Immature natural killer cell (primary cell): ENCODE data around the gene HECW1. TPM values are rescaled to one million over a fixed set of nuclear protein-coding genes. Genes with fewer than 3 reads are reported as not detected.

Experiments used
- DNase-seq, 3 donors: peaks; one replicate each; pipeline ENCODE4 v3.0.0; 2022; ENCODE audit warnings: mixed read lengths in 1 of 3
- H3K27ac Mint-ChIP-seq, 6 donors: one replicate each; pipeline ENCODE4 v1.8.0; 2020; ENCODE audit warnings: mixed read lengths in 6 of 6, mild to moderate bottlenecking in 5 of 6, inconsistent platforms in 4 of 6, moderate library complexity in 3 of 6
- H3K27me3 Mint-ChIP-seq, 3 donors: one replicate each; pipeline ENCODE4 v1.8.0; 2020 to 2021; ENCODE audit warnings: low read depth in 3 of 3, mild to moderate bottlenecking in 3 of 3, mixed read lengths in 3 of 3, moderate library complexity in 3 of 3, inconsistent platforms in 1 of 3
- H3K36me3 Mint-ChIP-seq, 3 donors: one replicate each; pipeline ENCODE4 v1.8.0; 2020; ENCODE audit warnings: mixed read lengths in 3 of 3, inconsistent platforms in 2 of 3, mild to moderate bottlenecking in 2 of 3
- H3K4me1 Mint-ChIP-seq, 2 donors: one replicate each; pipeline ENCODE4 v1.8.0; 2020; ENCODE audit warnings: inconsistent platforms in 2 of 2, mild to moderate bottlenecking in 2 of 2, mixed read lengths in 2 of 2, moderate library complexity in 1 of 2
- H3K4me3 Mint-ChIP-seq, 5 donors: one replicate each; pipeline ENCODE4 v1.8.0; 2020; ENCODE audit warnings: mild to moderate bottlenecking in 5 of 5, mixed read lengths in 5 of 5, inconsistent platforms in 3 of 5, moderate library complexity in 3 of 5
- H3K9me3 Mint-ChIP-seq, 6 donors: one replicate each; pipeline ENCODE4 v1.8.0; 2020; ENCODE audit warnings: mild to moderate bottlenecking in 6 of 6, mixed read lengths in 6 of 6, inconsistent platforms in 4 of 6, moderate library complexity in 3 of 6
- polyA plus RNA-seq, 3 donors: library from polyadenylated mRNA; unstranded; fragments of 300-500 nt; fragmentation: Illumina TruSeq; gene quantifications; one replicate each; pipeline ENCODE4 v1.2.3, GENCODE V29; 2021

Gene HECW1
- polyA plus RNA-seq, 3 donors from 2014 or later, result not detected

- Mint-ChIP-seq H3K4me1 (no peaks in the 10 kb centered on the region), H3K27me3 (peaks cover 3 to 17% (median 3%) of the 10 kb centered on the region in 3 donors), H3K9me3 (peaks cover 0 to 8% (median 0%) of the 10 kb centered on the region in 6 donors), H3K4me3 (no peak overlapping the region), H3K36me3 (no peaks in the 10 kb centered on the region), H3K27ac (no peak overlapping the region)
- DNase-seq, result no peak
These were observed 28.6 kb downstream of the HECW1 start for GRCh38 chr7:43141091-43141490.

GRCh38 chr7:43142703-43143102 lies 30.3 kb downstream of the HECW1 start:
- DNase-seq, result no peak
- H3K9me3 Mint-ChIP-seq, result peaks cover 0 to 10% (median 0%) of the 10 kb centered on the region in 6 donors
- no peak overlapping the region for H3K27ac Mint-ChIP-seq
- H3K4me1 Mint-ChIP-seq, result no peaks in the 10 kb centered on the region
- peaks cover 2 to 14% (median 3%) of the 10 kb centered on the region in 3 donors for H3K27me3 Mint-ChIP-seq
- H3K36me3 Mint-ChIP-seq, result no peaks in the 10 kb centered on the region
- H3K4me3 Mint-ChIP-seq, result no peak overlapping the region

- Mint-ChIP-seq H3K4me3 (no peak overlapping the region), H3K27me3 (peaks cover 2 to 12% (median 5%) of the 10 kb centered on the region in 3 donors), H3K4me1 (no peaks in the 10 kb centered on the region), H3K27ac (no peak overlapping the region), H3K9me3 (peaks cover 0 to 10% (median 0%) of the 10 kb centered on the region in 6 donors), H3K36me3 (no peaks in the 10 kb centered on the region)
- no peak for DNase-seq
These were observed 31.6 kb downstream of the HECW1 start for GRCh38 chr7:43143918-43144589.

DNA sequence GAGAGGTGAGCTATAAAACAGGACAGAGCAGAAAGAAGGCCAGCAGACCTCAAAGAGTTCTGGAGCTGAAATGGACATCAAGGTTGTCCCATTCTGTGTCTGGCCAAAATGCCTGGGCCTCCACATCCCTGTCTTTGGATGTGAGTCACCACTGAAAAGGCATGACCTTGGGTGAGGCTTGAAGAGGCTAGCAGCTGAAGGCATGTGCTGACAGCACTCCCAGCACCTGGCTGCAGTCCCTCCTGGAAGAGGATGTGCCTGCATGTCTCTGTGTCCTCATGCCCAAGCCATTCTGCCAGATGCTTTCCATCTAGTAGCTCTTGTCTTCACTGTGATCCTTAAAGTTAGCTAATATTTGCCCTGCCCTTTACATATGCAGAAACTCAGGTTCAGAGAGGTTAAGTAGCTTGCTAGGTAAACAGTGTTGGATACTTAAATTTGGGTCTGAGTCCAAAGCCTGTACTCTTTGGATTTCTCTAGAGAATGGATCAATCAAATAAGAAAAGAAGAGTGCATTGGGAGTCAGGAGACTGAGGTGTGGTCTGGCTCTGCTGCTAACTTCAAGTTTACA lies 35.8 kb downstream of the HECW1 start:
- no peak for DNase-seq
- H3K27me3 Mint-ChIP-seq, result peaks cover 2 to 13% (median 2%) of the 10 kb centered on the region in 3 donors
- H3K9me3 Mint-ChIP-seq, result peaks cover 0 to 10% (median 0%) of the 10 kb centered on the region in 6 donors
- no peak overlapping the region for H3K27ac Mint-ChIP-seq
- no peak overlapping the region for H3K4me3 Mint-ChIP-seq
- no peaks in the 10 kb centered on the region for H3K36me3 Mint-ChIP-seq
- H3K4me1 Mint-ChIP-seq, result no peaks in the 10 kb centered on the region

DNA sequence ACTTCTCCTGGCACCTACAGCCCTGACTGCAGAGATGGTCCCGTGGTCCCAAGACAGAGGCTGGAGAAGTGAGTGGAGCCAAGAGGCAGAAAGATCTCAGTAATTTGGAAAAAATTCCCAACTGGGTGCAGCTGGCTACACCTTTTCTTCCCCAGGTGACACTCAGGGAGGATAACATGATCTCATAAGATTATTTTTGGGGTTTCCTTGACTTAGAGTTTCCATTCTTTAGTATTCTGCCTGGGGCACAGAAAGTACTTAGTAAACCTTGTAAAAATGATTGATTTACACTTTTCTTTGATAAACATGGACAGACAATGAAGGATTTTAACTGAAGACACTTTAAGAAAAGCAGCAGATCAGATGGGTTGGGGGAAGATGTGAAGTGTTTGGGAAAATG lies 38.6 kb downstream of the HECW1 start:
- no peak for DNase-seq
- Mint-ChIP-seq H3K27me3 (peaks cover 2 to 12% (median 3%) of the 10 kb centered on the region in 3 donors), H3K36me3 (no peaks in the 10 kb centered on the region), H3K9me3 (peaks cover 0 to 2% (median 0%) of the 10 kb centered on the region in 6 donors), H3K4me1 (no peaks in the 10 kb centered on the region), H3K4me3 (no peak overlapping the region), H3K27ac (no peak overlapping the region)

DNA sequence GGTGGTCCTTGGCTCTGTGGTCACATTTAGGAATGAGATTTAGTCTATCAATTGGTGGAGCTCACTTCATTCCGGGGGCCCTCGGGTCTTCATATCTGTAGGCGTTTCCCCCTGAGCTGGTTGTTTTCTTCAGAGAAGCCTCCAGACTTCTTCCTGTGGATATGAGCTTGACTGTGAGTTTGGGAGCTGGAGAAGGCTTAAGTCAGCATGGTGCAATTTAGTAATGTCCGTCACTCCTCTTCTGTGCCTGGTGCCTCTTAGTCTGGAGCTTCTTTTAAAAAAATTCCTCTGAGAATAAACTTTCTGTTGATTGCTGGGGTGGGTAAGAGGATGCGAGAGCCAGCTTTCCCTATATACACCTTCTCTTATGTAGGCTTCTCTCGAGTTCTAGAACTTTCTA lies 40.2 kb downstream of the HECW1 start:
- H3K9me3 Mint-ChIP-seq, result peaks cover 0 to under 1% (median 0%) of the 10 kb centered on the region in 6 donors
- H3K4me3 Mint-ChIP-seq, result no peak overlapping the region
- H3K4me1 Mint-ChIP-seq, result no peaks in the 10 kb centered on the region
- no peak for DNase-seq
- peaks cover 0 to 10% (median 3%) of the 10 kb centered on the region in 3 donors for H3K27me3 Mint-ChIP-seq
- H3K27ac Mint-ChIP-seq, result no peak overlapping the region
- H3K36me3 Mint-ChIP-seq, result no peaks in the 10 kb centered on the region

DNA sequence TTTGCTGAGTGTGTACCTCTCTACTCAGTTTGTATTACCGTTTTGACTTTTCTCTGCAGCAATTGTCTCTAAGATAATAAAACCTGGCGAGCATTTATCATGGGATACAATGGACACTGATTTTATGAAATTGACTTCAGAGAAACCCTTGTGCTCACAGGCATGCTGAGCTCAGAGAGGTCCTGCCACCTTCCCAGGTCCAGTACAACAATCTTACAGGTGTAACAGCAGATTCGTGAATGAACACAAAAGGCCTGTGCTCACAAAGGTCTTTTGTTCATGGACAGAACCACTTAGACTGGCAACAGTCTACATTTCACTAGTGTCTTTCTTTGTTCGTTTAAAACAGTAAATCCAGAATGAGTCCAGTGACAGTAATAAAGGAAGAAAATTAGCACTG lies 43.2 kb downstream of the HECW1 start:
- Mint-ChIP-seq H3K36me3 (no peaks in the 10 kb centered on the region), H3K4me1 (no peaks in the 10 kb centered on the region), H3K27me3 (peaks cover 0 to 10% (median 4%) of the 10 kb centered on the region in 3 donors), H3K4me3 (no peak overlapping the region), H3K27ac (no peak overlapping the region), H3K9me3 (no peaks in the 10 kb centered on the region)
- no peak for DNase-seq

- DNase-seq, result no peak
- H3K36me3 Mint-ChIP-seq, result no peaks in the 10 kb centered on the region
- peaks cover 0 to 4% (median 3%) of the 10 kb centered on the region in 3 donors for H3K27me3 Mint-ChIP-seq
These were observed 51.4 kb downstream of the HECW1 start for GRCh38 chr7:43163885-43164284.

GRCh38 chr7:43164757-43165156 lies 52.3 kb downstream of the HECW1 start:
- DNase-seq, result no peak
- Mint-ChIP-seq H3K9me3 (no peaks in the 10 kb centered on the region), H3K4me3 (no peak overlapping the region), H3K36me3 (no peaks in the 10 kb centered on the region), H3K27ac (no peak overlapping the region), H3K27me3 (peaks cover 0 to 5% (median 3%) of the 10 kb centered on the region in 3 donors), H3K4me1 (no peaks in the 10 kb centered on the region)

More at GRCh38 chr7:43163885-43164284, 51.4 kb downstream of the HECW1 start:
- no peak overlapping the region for H3K27ac Mint-ChIP-seq
- H3K4me3 Mint-ChIP-seq, result no peak overlapping the region
- H3K4me1 Mint-ChIP-seq, result no peaks in the 10 kb centered on the region
- H3K9me3 Mint-ChIP-seq, result no peaks in the 10 kb centered on the region

DNA sequence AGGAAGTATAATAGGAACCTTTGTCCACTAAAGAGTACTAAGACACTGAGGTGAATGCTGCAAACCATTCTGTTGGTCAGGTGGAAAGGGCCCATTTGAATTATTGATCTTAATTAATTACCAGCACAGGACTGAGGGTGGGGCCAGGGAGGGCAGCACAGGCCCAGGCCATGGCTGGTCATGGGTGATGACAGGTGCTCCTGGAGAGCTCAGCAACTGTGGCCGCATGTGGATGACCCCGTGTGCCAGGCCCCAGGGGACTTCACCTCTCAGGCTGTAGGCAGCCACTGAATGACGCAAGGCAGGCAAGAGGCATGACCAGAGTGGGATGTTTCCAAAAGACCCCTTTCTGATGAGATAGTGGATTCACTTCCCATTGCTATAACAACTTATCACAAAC lies 54.2 kb downstream of the HECW1 start:
- peaks cover 2 to 3% (median 3%) of the 10 kb centered on the region in 3 donors for H3K27me3 Mint-ChIP-seq
- no peaks in the 10 kb centered on the region for H3K4me1 Mint-ChIP-seq
- no peaks in the 10 kb centered on the region for H3K9me3 Mint-ChIP-seq
- no peak for DNase-seq
- no peaks in the 10 kb centered on the region for H3K36me3 Mint-ChIP-seq
- no peak overlapping the region for H3K27ac Mint-ChIP-seq
- no peak overlapping the region for H3K4me3 Mint-ChIP-seq

DNA sequence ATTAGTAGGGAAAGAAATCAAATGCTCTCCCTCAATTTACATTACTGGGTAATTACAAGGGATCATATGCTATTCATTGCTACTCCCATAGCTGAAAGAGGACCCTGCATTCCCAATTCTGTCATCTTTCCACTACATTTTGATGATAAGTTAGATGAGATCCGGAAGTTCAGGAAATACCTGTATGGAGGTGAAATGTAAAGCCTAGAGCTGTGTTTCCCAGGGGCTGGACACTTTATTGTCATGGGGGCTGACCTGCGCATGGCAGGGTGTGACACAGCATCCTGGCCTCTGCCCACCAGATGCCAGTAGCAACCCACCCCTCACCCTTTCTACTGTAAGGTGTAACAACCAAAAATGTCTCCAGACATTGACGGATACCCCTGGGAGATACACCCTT lies 56.6 kb downstream of the HECW1 start:
- Mint-ChIP-seq H3K27ac (no peak overlapping the region), H3K27me3 (peaks cover 0 to 3% (median 2%) of the 10 kb centered on the region in 3 donors), H3K36me3 (no peaks in the 10 kb centered on the region), H3K9me3 (no peaks in the 10 kb centered on the region), H3K4me3 (no peak overlapping the region), H3K4me1 (no peaks in the 10 kb centered on the region)
- no peak for DNase-seq

GRCh38 chr7:43170571-43170970 lies 58.1 kb downstream of the HECW1 start:
- Mint-ChIP-seq H3K36me3 (no peaks in the 10 kb centered on the region), H3K9me3 (no peaks in the 10 kb centered on the region), H3K4me1 (no peaks in the 10 kb centered on the region), H3K27ac (no peak overlapping the region), H3K4me3 (no peak overlapping the region), H3K27me3 (peaks cover 2 to 3% (median 2%) of the 10 kb centered on the region in 3 donors)
- DNase-seq, result no peak

DNA sequence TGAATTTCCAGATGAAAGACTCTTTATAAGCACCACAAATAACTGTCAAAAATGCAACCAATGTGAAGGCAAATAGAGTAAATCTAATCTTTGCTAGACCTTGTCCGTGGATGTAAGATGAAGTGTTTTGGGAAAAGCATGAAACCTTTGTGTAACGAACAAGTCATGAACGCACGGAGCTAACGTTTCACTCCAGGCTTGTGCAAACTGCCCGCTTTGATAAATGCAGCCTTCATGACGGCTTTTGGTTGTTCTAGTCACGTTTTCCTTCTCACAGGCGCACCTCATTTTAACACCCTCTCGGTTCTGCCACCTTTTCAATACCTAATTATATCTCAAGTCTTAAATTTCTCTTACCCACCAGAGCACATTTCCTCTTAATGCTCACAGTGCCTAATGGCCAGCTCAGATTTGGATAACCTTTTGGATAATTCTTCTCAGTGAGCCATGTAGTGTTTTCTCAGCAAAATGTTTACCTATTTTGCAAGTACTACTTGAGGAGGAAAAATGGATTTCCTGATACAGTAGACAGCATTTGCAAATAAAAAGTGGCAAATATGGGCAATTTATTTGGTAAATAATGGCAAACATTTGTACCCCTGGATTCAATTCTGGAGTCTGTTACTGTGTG lies 63.2 kb downstream of the HECW1 start:
- Mint-ChIP-seq H3K27me3 (peaks cover 0 to 2% (median 0%) of the 10 kb centered on the region in 3 donors), H3K4me1 (no peaks in the 10 kb centered on the region), H3K36me3 (no peaks in the 10 kb centered on the region), H3K27ac (no peak overlapping the region), H3K9me3 (no peaks in the 10 kb centered on the region), H3K4me3 (no peak overlapping the region)
- DNase-seq, result no peak

DNA sequence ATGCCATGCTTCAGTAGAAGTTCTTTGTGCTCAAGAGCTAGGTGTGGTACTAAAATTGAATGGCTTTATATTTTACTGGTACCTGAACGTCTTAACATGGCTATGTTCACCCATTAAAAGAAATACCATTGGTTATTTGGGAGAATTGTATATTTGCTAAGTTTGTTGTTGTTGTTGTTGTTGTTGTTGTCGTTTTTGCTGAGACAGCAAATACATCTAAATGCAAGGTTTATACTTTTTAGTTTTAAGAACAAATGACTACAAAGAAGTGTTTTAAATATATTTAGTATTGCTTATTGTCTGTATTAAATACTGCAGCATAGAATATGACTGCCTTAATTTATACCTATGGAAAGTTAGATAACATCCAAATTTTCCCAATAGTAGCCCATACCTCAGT lies 66.9 kb downstream of the HECW1 start:
- Mint-ChIP-seq H3K27ac (no peak overlapping the region), H3K36me3 (no peaks in the 10 kb centered on the region), H3K4me1 (no peaks in the 10 kb centered on the region), H3K27me3 (peaks cover 0 to 2% (median 0%) of the 10 kb centered on the region in 3 donors), H3K4me3 (no peak overlapping the region), H3K9me3 (no peaks in the 10 kb centered on the region)
- no peak for DNase-seq
